Upper lobe of left lung (tissue), 4 donors: ENCODE measurements around the gene KDM1A.

Source experiments
- CTCF ChIP-seq, 6 experiments: fragments of 450-650 bp in 4 of 6; fragments of 200-600 bp in 2 of 6; sonication (generic) in 2 of 6; IDR thresholded peaks; one replicate each; pipeline ENCODE4 v1.5.1; 2016 to 2019; ENCODE audit warnings: antibody characterized with exemption in 6 of 6
- POLR2A ChIP-seq, 4 donors: fragments of 450-650 bp; IDR thresholded peaks; one replicate each; pipeline ENCODE4 v1.5.1; 2016 to 2017; ENCODE audit warnings: antibody characterized with exemption in 4 of 4, mild to moderate bottlenecking in 2 of 4
- POLR2AphosphoS5 ChIP-seq, 2 donors: sonication (generic); formaldehyde crosslinking; IDR thresholded peaks; one replicate each; pipeline ENCODE4 v1.5.1; 2017; ENCODE audit warnings: antibody characterized with exemption in 2 of 2

- TF ChIP-seq CTCF (IDR thresholded peaks at IDR 0.05) = no peak
- no peak for TF ChIP-seq POLR2AphosphoS5 (IDR thresholded peaks at IDR 0.05)
- TF ChIP-seq POLR2A (IDR thresholded peaks at IDR 0.05) = no peak
These were observed 46.5 kb upstream of the KDM1A start, which contains the start of gene LACTBL1 for GRCh38 chr1:22972760-22973159.
